Activated T-cell treated with anti-CD3 and anti-CD28 coated beads for 1 hour (primary cell): ENCODE results near the gene SLC44A3.

Experiments used
- DNase-seq: peaks from one replicate; pipeline ENCODE4 v3.0.0-alpha.2; 2020; ENCODE audit warnings: low read depth

Gene SLC44A3, protein sequence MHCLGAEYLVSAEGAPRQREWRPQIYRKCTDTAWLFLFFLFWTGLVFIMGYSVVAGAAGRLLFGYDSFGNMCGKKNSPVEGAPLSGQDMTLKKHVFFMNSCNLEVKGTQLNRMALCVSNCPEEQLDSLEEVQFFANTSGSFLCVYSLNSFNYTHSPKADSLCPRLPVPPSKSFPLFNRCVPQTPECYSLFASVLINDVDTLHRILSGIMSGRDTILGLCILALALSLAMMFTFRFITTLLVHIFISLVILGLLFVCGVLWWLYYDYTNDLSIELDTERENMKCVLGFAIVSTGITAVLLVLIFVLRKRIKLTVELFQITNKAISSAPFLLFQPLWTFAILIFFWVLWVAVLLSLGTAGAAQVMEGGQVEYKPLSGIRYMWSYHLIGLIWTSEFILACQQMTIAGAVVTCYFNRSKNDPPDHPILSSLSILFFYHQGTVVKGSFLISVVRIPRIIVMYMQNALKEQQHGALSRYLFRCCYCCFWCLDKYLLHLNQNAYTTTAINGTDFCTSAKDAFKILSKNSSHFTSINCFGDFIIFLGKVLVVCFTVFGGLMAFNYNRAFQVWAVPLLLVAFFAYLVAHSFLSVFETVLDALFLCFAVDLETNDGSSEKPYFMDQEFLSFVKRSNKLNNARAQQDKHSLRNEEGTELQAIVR

DNA sequence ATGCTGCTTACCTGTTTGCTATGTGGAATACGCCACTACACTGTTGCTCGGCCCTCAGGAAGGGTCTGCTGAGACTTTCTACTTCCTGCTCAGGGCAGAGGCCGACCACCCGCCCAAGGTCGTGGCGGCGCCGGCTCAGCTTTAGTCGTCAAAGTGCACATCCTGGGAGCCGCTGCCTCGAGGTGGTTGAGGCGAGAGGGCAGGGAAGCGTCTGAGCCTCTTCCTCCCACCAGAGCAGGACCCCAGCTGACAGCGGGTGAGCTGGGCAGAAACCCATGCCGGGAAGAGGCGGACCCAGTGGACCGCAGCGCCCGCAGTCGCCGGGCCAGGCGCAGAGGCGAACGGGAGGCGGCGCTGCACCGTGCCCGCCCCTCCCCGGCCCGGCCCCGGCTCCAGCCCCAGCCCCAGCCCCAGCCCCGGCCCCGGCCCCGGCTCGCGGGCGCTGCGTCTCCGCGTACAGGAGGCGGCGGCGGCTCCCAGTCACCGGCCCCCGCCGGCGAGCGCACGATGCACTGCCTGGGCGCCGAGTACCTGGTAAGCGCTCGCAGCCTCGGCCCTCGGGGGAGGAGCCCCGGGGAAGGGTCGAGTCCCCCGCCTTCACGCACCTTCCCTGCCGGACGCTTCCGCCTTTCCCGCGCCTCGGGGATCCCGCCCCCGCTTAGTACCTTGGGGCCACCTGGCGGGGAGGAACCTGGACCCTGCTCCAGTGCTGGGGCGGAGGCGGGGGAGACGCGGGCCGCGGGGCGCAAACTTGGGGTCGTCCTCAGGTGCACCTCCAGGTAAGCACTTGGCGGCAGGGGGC, at the start of gene SLC44A3:
Gene SLC44A3 (plus strand): TSS at position 413 of the 802 bp plus-strand sequence. CDS start 95 bp downstream, at position 508.
- DNase-seq = no peak

DNA sequence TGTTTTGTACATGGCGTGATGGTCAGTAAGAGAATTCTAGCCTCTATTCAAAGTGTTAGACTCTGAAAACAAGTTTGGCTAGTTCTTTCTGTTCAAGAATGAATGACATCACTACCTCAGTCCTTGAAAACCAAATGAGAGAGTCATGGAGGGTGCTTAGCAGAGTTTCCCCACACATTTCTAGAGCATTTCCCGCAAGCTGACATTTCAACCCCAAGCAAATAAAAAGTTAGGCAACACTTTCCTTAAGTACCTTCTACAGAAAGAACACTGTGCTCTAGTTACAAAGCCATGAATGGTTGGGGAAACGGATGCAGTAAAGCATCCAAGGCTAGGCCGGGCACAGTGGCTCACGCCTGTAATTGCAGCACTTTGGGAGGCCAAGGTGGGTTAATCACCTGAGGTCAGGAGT, 47.9 kb upstream of the SLC44A3 start:
- DNase-seq = no peak

- DNase-seq = no peak
These were observed 47.3 kb upstream of the SLC44A3 start for GRCh38 chr1:94772845-94773244.

DNA sequence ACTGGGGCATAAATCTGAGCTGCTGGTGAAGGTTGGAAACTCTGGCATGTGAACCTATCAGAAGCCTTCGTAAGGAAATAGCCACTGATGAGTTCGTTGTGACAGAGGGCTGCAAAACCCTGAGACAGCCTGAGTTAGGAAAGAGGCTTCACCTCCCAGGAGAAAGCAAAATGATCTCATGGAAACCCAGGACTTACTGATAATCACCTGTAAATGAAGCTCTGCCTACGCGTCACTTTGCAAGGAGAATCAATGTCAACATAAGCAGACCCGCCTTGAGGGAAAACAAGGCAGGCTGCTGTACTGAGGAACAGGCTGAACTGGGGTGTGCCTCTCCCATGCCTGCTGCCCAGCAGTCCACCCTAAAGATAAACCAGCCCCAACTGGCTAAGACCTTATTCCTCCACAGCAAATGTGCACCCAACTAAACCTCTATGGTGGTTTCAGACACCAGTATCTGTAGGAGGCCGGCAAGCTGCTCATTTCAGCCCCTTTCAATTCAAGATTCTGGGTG, 46.8 kb upstream of the SLC44A3 start:
- DNase-seq = no peak

GRCh38 chr1:94773931-94774422, 46.2 kb upstream of the SLC44A3 start:
- no peak for DNase-seq

DNA sequence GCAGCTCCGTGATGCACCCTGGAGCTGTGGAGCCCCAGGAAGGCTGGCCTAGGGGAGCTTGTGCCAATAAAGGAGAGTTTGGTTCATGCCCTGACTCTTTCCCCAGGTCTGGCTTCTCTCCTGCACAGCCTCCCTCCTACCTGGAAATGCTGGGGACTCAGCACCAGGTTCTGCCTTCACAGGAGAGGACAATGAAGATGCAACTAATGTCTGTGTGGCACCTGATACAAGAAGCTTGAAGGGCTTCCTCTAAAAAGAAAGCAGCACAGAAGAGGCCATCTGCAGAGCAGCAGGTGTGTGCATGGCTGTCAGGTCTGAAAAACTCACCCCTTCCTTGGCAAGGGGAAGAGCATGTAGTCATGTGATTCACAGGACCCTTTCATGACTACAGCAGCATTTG, 43.7 kb upstream of the SLC44A3 start:
- no peak for DNase-seq

- DNase-seq = no peak
These were observed 42.9 kb upstream of the SLC44A3 start for GRCh38 chr1:94777281-94777680.

- no peak for DNase-seq
These were observed 41.3 kb upstream of the SLC44A3 start for GRCh38 chr1:94778808-94779207.

GRCh38 chr1:94783342-94784189, 36.6 kb upstream of the SLC44A3 start:
- no peak for DNase-seq

DNA sequence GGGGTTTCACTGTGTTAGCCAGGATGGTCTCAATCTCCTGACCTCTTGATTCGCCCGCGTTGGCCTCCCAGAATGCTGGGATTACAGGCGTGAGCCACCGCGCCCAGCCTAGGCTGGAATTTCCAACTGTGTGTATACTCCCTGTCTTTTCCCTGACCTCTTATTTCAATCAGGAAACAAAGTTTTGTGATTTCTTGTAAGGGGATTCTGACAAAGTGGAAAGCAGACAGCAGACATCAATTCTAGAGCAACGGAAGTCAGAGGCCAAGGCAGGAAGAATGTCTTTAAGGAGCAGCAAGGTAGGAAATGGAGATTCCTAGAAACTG, 36.0 kb upstream of the SLC44A3 start:
- DNase-seq = no peak

- DNase-seq = no peak
These were observed 32.5 kb upstream of the SLC44A3 start for GRCh38 chr1:94787691-94788090.

DNA sequence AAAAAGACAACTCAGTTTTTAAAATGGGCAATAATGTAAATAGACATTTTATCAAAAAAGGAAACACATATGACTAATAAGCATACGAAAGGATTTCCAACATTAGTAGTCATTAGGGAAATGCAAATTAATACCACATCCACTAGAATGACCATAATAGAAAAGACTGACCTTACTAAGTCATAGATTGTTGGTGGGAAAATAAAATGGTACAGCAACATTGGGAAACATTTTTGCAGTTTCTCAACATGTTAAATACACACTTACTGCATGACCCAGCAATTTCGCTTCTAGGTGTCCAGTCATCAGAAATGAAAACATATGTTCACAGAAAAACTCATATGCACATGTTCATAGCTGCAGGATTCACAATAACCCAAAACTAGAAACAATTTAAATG, 29.9 kb upstream of the SLC44A3 start:
- DNase-seq = no peak

- DNase-seq = no peak
These were observed 29.5 kb upstream of the SLC44A3 start for GRCh38 chr1:94790670-94791069.

DNA sequence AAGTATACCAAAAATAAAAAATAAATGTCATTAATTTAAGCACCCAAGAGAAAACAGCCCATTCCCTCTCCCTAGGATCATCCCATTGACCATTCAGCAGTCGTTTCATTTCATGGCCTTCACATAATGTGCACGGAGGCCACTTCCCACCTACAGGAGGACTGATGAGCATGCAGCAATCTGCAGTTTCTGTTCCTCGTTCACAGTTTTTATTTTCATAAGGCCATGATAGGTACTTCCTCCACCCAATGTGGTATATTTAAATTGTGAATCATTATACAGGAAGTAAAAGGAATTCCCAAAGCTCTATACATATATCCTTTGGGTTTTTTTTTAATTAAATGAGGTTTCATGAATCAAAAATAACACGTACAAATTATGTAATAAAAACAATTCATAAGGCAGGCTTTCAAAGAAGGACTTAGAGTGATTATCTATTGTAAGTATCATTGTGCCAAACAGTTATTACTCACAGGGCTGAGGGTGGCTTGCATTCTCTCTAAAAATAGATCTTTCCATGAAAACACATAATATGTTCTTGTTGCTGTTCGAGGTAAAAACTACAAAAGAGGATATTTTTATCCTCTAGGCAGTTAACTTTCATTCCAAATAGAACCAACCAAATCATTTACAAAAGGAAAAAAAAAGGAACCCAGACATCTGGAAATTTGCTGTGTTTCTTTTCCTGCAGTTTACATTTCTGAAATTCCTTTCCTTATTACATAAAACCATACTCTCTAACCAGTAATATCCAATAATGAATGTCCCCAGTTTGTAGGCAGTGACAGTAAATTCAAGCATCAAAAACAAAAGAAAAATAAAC, 27.5 kb upstream of the SLC44A3 start:
- DNase-seq = no peak

DNA sequence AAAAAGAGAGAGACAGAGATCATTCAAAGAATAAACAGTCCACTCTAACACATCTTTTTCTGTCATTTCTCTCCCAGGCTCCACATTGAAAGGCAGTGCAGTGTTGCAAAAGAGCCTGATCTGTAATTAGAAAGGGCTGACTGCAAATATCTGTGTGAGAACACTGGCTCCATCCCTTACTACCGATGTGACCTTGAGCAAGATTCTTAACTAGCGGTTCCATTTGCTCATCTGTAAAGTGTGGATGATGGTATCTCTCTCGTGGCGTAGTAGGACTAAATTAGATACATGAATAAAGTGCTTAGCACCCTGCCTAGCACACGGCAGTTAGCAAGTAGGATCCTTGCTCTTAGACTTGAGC, 26.9 kb upstream of the SLC44A3 start:
- no peak for DNase-seq

DNA sequence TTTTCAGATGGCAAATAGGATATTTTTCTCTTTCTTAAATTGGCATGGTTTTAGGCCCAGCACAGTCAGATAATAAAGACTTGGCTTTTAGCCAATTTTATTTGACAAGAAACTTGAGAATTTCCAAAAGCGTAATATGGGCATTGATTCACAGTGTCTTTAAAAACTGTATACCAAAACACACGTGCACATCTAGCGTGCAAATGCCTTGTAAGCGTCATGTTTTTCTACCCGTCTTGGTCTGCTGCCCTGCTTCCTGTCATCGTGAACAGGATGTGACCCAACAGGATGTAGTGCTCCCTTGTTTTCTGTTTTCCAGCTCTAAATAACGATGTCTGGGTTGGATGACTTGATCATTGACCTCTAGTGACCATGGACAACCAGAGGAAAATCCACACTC, 24.7 kb upstream of the SLC44A3 start:
- no peak for DNase-seq

- DNase-seq = no peak
These were observed 23.9 kb upstream of the SLC44A3 start for GRCh38 chr1:94796266-94796665.

DNA sequence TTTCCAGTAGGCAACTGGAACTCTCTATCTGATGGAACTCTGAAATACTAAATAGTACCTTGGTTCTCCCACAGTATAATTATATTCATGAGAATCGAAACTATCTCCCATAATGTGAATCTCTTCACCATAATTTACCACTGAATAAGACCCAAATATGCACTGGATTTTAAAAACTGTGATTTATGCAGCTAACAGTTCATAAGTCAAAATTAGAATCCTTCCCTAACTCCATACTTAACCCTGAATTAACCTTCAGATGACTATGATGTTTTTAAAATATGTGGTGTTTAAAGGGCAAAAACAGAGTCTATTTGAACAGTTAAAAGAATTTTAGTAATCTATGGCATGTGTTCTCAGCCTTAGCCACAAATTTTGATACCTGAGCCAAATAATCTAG, 22.9 kb upstream of the SLC44A3 start:
- no peak for DNase-seq

- DNase-seq = no peak
These were observed 22.1 kb upstream of the SLC44A3 start for GRCh38 chr1:94798054-94798453.

- no peak for DNase-seq
These were observed 21.7 kb upstream of the SLC44A3 start for GRCh38 chr1:94798462-94798861.

GRCh38 chr1:94799206-94799605, 21.0 kb upstream of the SLC44A3 start:
- no peak for DNase-seq
